ENCODE results near the gene UBL5. TPM values are rescaled to one million over a fixed set of nuclear protein-coding genes. Genes with fewer than 3 reads are reported as not detected.
A peak's percentile ranks its signal among the peaks of the same experiment; 100 is the strongest.
"Not testable (repeated sequence)": the region's sequence is repeated elsewhere in the genome, so short reads cannot be mapped to it uniquely, and the experiment has no call there.

The UBL5 gene
- total RNA-seq, 1 donor from 2014 or later = 264 TPM

DNA sequence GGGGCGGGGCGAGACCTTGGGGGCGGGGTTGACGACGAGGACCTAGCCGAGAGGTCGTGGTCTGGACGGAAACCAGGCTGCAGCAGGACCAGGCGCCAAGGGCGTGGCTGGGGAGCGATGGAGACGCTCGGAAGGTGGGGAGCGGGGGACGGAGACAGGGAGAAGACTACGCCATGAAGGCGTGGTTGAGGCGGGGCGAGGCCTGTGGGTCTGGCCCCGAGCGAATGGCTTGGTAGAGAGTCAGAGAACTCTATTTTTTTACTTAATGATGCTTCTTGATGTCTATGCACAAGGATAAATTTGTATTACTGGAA, 8.2 kb upstream of the UBL5 start:
- H3K4me3 Mint-ChIP-seq = peak overlapping the region; percentile 90
- TF ChIP-seq, protein P1, sequence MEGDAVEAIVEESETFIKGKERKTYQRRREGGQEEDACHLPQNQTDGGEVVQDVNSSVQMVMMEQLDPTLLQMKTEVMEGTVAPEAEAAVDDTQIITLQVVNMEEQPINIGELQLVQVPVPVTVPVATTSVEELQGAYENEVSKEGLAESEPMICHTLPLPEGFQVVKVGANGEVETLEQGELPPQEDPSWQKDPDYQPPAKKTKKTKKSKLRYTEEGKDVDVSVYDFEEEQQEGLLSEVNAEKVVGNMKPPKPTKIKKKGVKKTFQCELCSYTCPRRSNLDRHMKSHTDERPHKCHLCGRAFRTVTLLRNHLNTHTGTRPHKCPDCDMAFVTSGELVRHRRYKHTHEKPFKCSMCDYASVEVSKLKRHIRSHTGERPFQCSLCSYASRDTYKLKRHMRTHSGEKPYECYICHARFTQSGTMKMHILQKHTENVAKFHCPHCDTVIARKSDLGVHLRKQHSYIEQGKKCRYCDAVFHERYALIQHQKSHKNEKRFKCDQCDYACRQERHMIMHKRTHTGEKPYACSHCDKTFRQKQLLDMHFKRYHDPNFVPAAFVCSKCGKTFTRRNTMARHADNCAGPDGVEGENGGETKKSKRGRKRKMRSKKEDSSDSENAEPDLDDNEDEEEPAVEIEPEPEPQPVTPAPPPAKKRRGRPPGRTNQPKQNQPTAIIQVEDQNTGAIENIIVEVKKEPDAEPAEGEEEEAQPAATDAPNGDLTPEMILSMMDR (IDR thresholded peaks at IDR 0.05; ENCODE audit: unreplicated experiment) = no peak
- H3K4me1 Mint-ChIP-seq = peaks cover 22% of the 10 kb centered on the region
- peaks cover 15% of the 10 kb centered on the region for H3K36me3 Mint-ChIP-seq
- H3K9me3 Mint-ChIP-seq = peaks cover 6% of the 10 kb centered on the region
- no peak for DNase-seq (ENCODE audit: low spot score in 2 of 2, unreplicated experiment in 2 of 2)
- no peaks in the 10 kb centered on the region for H3K27me3 Mint-ChIP-seq (ENCODE audit: low read depth)
- peak overlapping the region; percentile 98 for H3K27ac Mint-ChIP-seq

DNA sequence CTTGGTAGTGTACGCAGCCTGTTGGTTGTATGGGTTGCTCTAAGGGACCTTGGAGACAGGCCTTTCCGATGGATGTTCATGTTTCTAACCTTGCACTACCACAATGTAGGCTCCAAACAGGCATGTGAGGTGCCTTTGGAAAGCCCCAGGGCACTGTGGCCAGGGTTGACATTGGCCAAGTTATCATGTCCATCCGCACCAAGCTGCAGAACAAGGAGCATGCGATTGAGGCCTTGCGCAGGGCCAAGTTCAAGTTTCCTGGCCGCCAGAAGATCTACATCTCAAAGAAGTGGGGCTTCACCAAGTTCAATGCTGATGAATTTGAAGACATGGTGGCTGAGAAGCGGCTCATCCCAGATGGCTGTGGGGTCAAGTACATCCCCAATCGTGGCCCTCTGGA, 7.7 kb upstream of the UBL5 start:
- Mint-ChIP-seq H3K4me3 (peak overlapping the region; percentile 90), H3K36me3 (peaks cover 10% of the 10 kb centered on the region), H3K4me1 (peaks cover 22% of the 10 kb centered on the region), H3K27ac (peak overlapping the region; percentile 98)
- DNase-seq (ENCODE audit: low spot score in 2 of 2, unreplicated experiment in 2 of 2); H3K9me3 Mint-ChIP-seq; H3K27me3 Mint-ChIP-seq (ENCODE audit: low read depth): not testable (repeated sequence)

DNA sequence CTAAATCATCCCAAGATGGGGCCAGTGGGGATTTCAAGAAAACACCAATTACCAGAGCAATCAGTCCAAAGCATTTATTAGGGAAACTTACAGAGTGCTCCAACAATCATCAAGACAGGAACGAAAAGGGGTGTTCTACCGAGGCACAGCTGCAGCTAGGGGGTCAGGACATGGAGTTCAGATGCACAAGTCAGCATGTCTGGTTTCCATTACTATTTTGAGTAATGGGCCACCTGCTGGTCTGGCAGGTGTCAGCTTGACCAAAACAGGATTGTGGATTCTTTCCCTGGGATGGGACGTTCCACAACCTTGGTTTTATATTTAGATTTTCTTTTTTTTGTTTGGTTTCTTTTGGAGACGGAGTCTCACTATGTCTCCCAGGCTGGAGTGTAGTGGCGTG, 3.9 kb upstream of the UBL5 start:
- Mint-ChIP-seq H3K27me3 (ENCODE audit: low read depth) (no peaks in the 10 kb centered on the region), H3K36me3 (peaks cover under 1% of the 10 kb centered on the region), H3K4me3 (no peak overlapping the region), H3K27ac (no peak overlapping the region), H3K4me1 (peaks cover 30% of the 10 kb centered on the region), H3K9me3 (no peaks in the 10 kb centered on the region)
- TF ChIP-seq, protein P1 (IDR thresholded peaks at IDR 0.05; ENCODE audit: unreplicated experiment) = no peak
- DNase-seq (ENCODE audit: low spot score in 2 of 2, unreplicated experiment in 2 of 2) = no peak

DNA sequence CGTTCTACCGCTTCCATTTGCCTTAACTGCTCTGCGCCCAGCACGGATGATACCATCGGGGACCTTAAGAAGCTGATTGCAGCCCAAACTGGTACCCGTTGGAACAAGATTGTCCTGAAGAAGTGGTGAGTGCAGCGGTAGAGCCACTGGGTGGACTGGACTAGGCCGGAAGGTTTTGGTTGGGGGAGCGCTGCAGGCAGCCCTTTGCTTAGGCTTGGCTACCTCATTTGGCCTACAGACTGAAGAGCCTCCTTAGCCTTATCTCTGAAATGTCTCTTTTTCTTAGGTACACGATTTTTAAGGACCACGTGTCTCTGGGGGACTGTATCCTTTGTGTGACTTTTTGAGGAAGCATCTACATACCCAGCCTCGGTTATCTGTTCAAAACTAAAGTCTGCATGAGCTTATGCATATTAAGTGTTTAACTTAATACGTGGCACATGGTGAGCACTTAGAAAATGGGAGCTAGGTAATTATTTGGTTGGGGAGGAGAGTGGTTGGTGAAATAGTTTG, 889 bp downstream of the UBL5 start:
- Mint-ChIP-seq H3K4me3 (peak overlapping the region; percentile 100), H3K27ac (peak overlapping the region; percentile 98), H3K36me3 (peaks cover 5% of the 10 kb centered on the region), H3K9me3 (no peaks in the 10 kb centered on the region), H3K4me1 (peaks cover 24% of the 10 kb centered on the region), H3K27me3 (ENCODE audit: low read depth) (no peaks in the 10 kb centered on the region)
- TF ChIP-seq, protein P1 (IDR thresholded peaks at IDR 0.05; ENCODE audit: unreplicated experiment) = no peak
- no peak for DNase-seq (ENCODE audit: low spot score in 2 of 2, unreplicated experiment in 2 of 2)

DNA sequence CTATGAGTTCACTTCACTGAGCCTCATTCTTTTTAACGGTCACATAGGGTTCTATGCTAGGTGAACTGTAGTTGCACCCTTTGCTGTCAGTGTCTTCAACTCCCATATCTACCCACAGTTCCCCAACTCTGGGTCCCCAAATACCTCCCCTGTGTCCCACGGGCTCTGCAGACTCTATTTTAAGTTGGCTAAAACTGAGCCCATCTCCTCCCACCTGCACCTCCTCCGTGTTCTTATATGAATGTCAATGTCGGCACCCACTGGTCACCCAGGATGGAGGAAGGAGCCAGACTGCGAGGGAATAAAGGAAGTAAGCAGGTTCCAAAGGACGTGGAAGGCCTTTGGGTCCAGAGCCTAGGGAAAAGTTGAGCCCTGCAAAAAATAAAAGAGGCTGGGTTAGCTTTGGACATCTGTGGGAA, 6.6 kb downstream of the UBL5 start:
- TF ChIP-seq, protein P1 (IDR thresholded peaks at IDR 0.05; ENCODE audit: unreplicated experiment) = no peak
- Mint-ChIP-seq H3K36me3 (peaks cover 9% of the 10 kb centered on the region), H3K4me3 (peak overlapping the region; percentile 77), H3K9me3 (no peaks in the 10 kb centered on the region), H3K27ac (peak overlapping the region; percentile 78), H3K4me1 (peaks cover 14% of the 10 kb centered on the region), H3K27me3 (ENCODE audit: low read depth) (no peaks in the 10 kb centered on the region)
- DNase-seq (ENCODE audit: low spot score in 2 of 2, unreplicated experiment in 2 of 2) = no peak

DNA sequence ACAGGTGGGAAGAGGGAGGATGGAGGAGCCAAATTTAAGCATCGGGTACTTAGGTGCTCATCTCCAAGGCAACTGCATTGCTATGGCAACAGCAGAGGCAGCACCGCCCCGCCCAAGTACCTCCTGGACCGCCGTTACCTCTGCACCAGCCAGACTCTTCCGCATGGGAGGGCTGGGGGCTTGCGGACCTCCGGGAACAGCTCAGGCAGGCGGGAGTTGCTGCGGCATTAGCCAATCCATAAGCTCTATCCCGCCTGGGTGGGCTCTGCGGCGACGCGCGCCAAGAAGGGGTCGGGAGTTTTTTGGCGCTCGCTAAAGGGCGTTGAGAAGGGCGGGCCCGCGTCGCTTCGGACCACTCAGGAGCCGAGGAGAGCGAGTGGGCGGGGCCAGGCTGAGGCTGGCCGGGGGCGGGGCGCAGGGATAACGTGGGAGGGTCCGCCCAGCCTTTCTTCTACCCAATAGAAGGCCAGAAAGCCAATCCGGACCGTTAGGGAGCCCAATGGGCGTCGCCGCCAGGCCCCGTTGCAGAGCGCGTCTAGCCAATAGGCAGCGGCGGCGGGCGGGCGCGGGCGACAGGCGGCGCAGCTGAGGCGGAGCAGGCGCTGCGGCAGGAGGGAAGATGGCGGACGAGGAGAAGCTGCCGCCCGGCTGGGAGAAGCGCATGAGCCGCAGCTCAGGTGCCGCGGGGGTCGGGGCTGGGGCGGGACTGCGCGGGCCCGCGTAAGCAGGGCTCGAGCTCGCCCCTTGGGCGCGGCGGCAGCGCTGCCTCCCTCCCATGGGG, 7.2 kb downstream of the UBL5 start, which contains the start of gene PIN1:
PIN1 (plus strand) TSS at position 593 of the 781 bp plus-strand sequence; CDS start at position 620, 27 bp downstream.
- Mint-ChIP-seq H3K27me3 (ENCODE audit: low read depth) (no peaks in the 10 kb centered on the region), H3K36me3 (peaks cover 8% of the 10 kb centered on the region), H3K27ac (peak within 1 kb of the TSS; percentile 82), H3K4me1 (peaks cover 16% of the 10 kb centered on the region), H3K9me3 (no peaks in the 10 kb centered on the region), H3K4me3 (peak within 1 kb of the TSS; percentile 81)
- TF ChIP-seq, protein P1 (IDR thresholded peaks at IDR 0.05; ENCODE audit: unreplicated experiment) = no peak
- peak; percentile 99 for DNase-seq (ENCODE audit: low spot score in 2 of 2, unreplicated experiment in 2 of 2)
